Measurements from ENCODE around the gene EAPP.
"Not testable (repeated sequence)": the region's sequence is repeated elsewhere in the genome, so short reads cannot be mapped to it uniquely, and the experiment has no call there.

EAPP gene

GRCh38 chr14:34537677-34538009, 1.9 kb downstream of the EAPP start:
- no peak for DNase-seq

- DNase-seq, result peak; percentile 87
Observed at GRCh38 chr14:34536951-34537676, 2.4 kb downstream of the EAPP start.

- DNase-seq, result no peak
Observed at GRCh38 chr14:34527591-34527990, 11.9 kb downstream of the EAPP start.

- not testable (repeated sequence) for DNase-seq
Observed at GRCh38 chr14:34524216-34524615, 15.3 kb downstream of the EAPP start.

- DNase-seq, result no peak
Observed at GRCh38 chr14:34522496-34522895, 17.0 kb downstream of the EAPP start.

- DNase-seq, result not testable (repeated sequence)
Observed at GRCh38 chr14:34521071-34521470, 18.4 kb downstream of the EAPP start.

- DNase-seq, result not testable (repeated sequence)
Observed at GRCh38 chr14:34520304-34520970, 19.1 kb downstream of the EAPP start.

- no peak for DNase-seq
Observed at GRCh38 chr14:34507884-34508283, 31.6 kb downstream of the EAPP start.

GRCh38 chr14:34507459-34507858, 32.0 kb downstream of the EAPP start:
- DNase-seq, result no peak

- not testable (repeated sequence) for DNase-seq
Observed at GRCh38 chr14:34505124-34505491, 34.4 kb downstream of the EAPP start.

- DNase-seq, result not testable (repeated sequence)
Observed at GRCh38 chr14:34504027-34504426, 35.5 kb downstream of the EAPP start.

- DNase-seq, result no peak
Observed at GRCh38 chr14:34502545-34503225, 36.8 kb downstream of the EAPP start.

- DNase-seq, result no peak
Observed at GRCh38 chr14:34502001-34502400, 37.5 kb downstream of the EAPP start.

- no peak for DNase-seq
Observed at GRCh38 chr14:34501004-34501580, 38.4 kb downstream of the EAPP start.

- DNase-seq, result no peak
Observed at GRCh38 chr14:34498684-34499412, 40.7 kb downstream of the EAPP start.

GRCh38 chr14:34496679-34497513, 42.6 kb downstream of the EAPP start:
- peak; percentile 97 for DNase-seq

- DNase-seq, result no peak
Observed at GRCh38 chr14:34496007-34496678, 43.4 kb downstream of the EAPP start.

GRCh38 chr14:34489324-34489723, 50.2 kb downstream of the EAPP start:
- DNase-seq, result no peak

GRCh38 chr14:34488528-34488927, 51.0 kb downstream of the EAPP start:
- no peak for DNase-seq

- DNase-seq, result no peak
Observed at GRCh38 chr14:34484726-34485125, 54.8 kb downstream of the EAPP start.

- no peak for DNase-seq
Observed at GRCh38 chr14:34482463-34482862, 57.0 kb downstream of the EAPP start.

GRCh38 chr14:34479694-34480093, 59.8 kb downstream of the EAPP start:
- DNase-seq, result no peak
